Ascending aorta (tissue), 2 donors: ENCODE data around the gene ANKRD33B. TPM values are rescaled to one million over a fixed set of nuclear protein-coding genes. Genes with fewer than 3 reads are reported as not detected.

Experiments
- DNase-seq, 2 donors: peaks; one replicate each; pipeline ENCODE4 v3.0.0-alpha.2; 2019; ENCODE audit warnings: low spot score in 2 of 2
- H3K27ac ChIP-seq, 2 donors: fragments of 200-600 bp; sonication (generic); one replicate each; pipeline ENCODE4 v1.5.1; 2016 to 2017; ENCODE audit warnings: mild to moderate bottlenecking in 1 of 2
- H3K27me3 ChIP-seq: fragments of 200-600 bp; sonication (generic); one replicate; pipeline ENCODE4 v1.5.1; 2017
- H3K36me3 ChIP-seq, 2 donors: fragments of 200-600 bp; sonication (generic); one replicate each; pipeline ENCODE4 v1.5.1; 2016
- H3K4me1 ChIP-seq, 2 donors: fragments of 200-600 bp; sonication (generic); one replicate each; pipeline ENCODE4 v1.5.1; 2016 to 2017; ENCODE audit warnings: mild to moderate bottlenecking in 1 of 2
- H3K4me3 ChIP-seq, 2 donors: fragments of 200-600 bp; sonication (generic); one replicate each; pipeline ENCODE4 v1.5.1; 2016 to 2017; ENCODE audit warnings: mild to moderate bottlenecking in 1 of 2
- H3K9me3 ChIP-seq, 2 donors: fragments of 200-600 bp; sonication (generic); one replicate each; pipeline ENCODE4 v1.5.1; 2016
- intact Hi-C: fragments of 100-400 bp; cut with DNase I; formaldehyde crosslinking; loops from one replicate; pipeline ENCODE4 v1.15.1; 2023
- total RNA-seq: library from RNA; depleted of rRNA; stranded (reverse); fragments of >200 nt; gene quantifications from one replicate; pipeline ENCODE4 v1.1.0, GENCODE V29; 2016
- TF ChIP-seq, protein P1 (sequence below), 3 experiments: fragments of 200-600 bp in 2 of 3; fragments of 450-650 bp in 1 of 3; sonication (generic) in 2 of 3; IDR thresholded peaks; one replicate each; pipeline ENCODE4 v1.5.1; 2016 to 2019; ENCODE audit warnings: antibody characterized with exemption in 3 of 3, mild to moderate bottlenecking in 1 of 3, moderate library complexity in 1 of 3

The ANKRD33B gene
- total RNA-seq, 1 donor from 2014 or later = 7.2 TPM

DNA sequence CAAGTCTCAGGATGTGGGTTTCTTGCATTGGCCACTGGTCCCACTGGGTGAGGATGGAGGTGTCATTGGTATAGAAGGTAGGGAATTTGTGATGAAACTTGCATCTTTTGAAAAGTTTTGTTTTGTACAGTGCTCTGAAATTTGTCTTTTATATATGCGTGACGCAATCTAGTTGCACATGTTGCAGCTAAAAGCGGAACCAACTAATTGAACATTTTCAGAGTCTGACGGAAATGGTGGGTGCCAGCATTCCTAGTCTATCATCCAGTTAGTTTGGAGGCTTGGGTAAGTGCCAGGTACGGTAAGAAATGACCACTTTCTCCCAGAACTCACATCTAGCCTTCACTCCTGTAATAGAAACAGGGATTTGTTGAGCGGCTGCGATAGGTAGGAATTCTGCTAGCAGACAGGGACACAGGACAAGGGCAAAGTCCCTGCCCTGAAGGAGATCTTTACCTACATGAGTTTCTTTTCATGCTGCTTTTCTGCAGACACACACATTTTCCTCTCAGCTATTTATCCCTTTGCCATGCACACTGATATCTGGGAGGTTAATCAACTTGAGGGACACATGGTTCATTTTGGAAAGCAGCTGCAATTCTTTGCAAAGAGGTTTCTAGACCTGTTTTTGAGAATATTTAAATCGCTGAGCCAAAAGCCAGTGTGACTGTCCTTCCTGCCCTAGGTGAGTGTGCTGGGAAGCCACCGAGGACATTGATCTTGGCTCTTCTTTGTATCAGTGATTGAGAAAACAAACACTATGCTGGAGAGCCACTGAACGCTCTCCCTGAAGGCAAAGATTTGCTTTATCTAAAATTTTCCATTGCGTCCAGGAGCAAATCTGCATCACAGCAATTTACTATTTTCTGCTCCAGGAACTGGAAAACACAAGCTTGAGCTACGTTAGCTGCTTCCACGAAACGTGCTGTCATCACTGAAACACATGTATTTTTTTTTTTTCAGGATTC, 107.5 kb downstream of the ANKRD33B start:
- H3K36me3 ChIP-seq = no peaks in the 10 kb centered on the region
- H3K9me3 ChIP-seq = no peaks in the 10 kb centered on the region
- no peak overlapping the region for H3K4me3 ChIP-seq
- no peaks in the 10 kb centered on the region for H3K27me3 ChIP-seq
- TF ChIP-seq, protein P1, sequence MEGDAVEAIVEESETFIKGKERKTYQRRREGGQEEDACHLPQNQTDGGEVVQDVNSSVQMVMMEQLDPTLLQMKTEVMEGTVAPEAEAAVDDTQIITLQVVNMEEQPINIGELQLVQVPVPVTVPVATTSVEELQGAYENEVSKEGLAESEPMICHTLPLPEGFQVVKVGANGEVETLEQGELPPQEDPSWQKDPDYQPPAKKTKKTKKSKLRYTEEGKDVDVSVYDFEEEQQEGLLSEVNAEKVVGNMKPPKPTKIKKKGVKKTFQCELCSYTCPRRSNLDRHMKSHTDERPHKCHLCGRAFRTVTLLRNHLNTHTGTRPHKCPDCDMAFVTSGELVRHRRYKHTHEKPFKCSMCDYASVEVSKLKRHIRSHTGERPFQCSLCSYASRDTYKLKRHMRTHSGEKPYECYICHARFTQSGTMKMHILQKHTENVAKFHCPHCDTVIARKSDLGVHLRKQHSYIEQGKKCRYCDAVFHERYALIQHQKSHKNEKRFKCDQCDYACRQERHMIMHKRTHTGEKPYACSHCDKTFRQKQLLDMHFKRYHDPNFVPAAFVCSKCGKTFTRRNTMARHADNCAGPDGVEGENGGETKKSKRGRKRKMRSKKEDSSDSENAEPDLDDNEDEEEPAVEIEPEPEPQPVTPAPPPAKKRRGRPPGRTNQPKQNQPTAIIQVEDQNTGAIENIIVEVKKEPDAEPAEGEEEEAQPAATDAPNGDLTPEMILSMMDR (IDR thresholded peaks at IDR 0.05) = no peak
- no peak for DNase-seq
- H3K4me1 ChIP-seq = no peaks in the 10 kb centered on the region
- H3K27ac ChIP-seq = no peak overlapping the region
- intact Hi-C loops = no loop called here

DNA sequence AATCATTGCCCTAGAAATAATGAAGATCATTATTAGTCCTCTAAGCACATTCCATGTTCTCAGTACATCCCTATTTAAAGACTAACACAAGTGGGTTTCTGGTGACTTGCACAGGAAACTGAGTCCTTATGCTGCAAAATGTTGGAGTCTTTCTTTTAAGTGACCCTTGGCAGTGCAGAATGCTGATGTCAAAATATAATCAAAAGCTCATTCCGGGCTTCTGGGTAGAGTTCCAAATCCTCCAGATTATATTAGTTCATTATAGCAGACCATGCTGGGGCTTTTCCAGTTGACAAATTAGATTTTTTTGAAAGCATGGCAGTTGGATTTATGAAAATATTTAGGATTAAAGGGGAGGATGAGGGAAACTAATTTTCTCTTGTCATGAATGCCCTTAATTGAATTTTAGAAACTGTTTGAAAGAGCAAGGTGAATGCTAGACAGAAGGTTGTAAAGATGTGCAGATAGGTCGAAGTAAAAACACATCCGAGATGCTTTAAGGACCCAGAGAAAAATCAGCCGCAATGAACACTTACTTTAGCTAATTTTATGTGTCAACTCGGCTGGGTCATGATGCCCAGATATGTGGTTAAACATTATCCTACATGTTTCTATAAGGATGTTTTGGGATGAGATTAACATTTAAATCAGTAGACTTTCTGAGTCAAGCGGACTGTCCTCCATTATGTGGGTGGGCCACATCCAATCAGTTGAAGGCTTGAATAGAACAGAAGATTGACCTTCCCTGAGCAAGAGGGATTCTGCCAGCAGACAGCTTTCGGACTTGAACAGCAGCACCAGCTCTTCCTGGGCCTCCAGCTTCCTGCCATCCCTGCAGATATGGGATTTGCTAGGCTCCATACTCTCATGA, 108.5 kb downstream of the ANKRD33B start:
- intact Hi-C loops = no loop called here
- Histone ChIP-seq H3K27ac (no peak overlapping the region), H3K27me3 (no peaks in the 10 kb centered on the region)

DNA sequence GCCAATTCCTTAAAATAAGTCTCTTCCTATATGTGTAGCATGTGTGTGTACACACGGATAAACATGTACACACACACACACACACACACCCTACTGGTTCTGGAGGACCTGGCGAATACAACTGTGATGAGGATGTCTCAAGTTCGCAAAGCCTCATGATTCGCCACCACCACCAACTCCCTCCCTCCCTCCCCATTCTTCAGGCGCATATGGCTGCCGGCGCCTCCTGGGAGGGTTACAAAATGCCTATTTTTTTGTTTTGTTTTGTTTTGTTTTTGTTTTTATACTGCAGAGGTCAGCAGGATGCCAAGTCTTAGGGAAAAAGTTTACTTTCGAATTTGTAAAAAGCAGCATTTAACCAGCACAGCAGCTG, 109.1 kb downstream of the ANKRD33B start:
- Histone ChIP-seq H3K4me3 (no peak overlapping the region), H3K9me3 (no peaks in the 10 kb centered on the region), H3K4me1 (no peaks in the 10 kb centered on the region), H3K36me3 (peaks cover under 1 to 9% of the 10 kb centered on the region in 2 donors), H3K27ac (no peak overlapping the region), H3K27me3 (no peaks in the 10 kb centered on the region)
- intact Hi-C loops = no loop called here
- TF ChIP-seq, protein P1 (IDR thresholded peaks at IDR 0.05) = no peak
- no peak for DNase-seq

More for the DNA sequence above, 108.5 kb downstream of the ANKRD33B start:
- no peak overlapping the region for H3K4me3 ChIP-seq
- DNase-seq = no peak
- H3K36me3 ChIP-seq = peaks cover 0 to 2% of the 10 kb centered on the region in 2 donors
- no peaks in the 10 kb centered on the region for H3K4me1 ChIP-seq
- H3K9me3 ChIP-seq = no peaks in the 10 kb centered on the region
- TF ChIP-seq, protein P1 (IDR thresholded peaks at IDR 0.05) = no peak

DNA sequence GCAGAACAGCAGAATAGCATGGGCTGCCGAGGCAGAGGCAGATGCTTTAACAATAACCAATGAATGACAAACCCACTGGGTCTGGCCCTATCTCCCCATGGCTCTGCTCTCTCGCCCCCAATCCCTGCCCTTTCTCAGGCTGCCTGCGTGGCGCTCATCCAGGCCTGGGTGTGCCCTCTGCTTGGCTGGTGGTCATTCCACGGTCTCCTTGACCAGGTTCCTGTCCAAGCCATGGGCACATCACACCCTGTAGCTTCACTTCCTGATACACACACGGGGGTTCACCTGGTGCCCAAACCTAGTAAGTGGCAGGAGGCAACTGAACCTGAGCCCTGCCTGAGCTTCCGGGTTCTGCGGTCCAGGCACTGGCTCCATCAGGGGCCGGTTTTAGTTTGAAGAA, 109.5 kb downstream of the ANKRD33B start:
- Histone ChIP-seq H3K4me3 (no peak overlapping the region), H3K4me1 (no peaks in the 10 kb centered on the region), H3K9me3 (no peaks in the 10 kb centered on the region), H3K27me3 (no peaks in the 10 kb centered on the region), H3K27ac (no peak overlapping the region), H3K36me3 (peaks cover 5 to 13% of the 10 kb centered on the region in 2 donors)
- intact Hi-C loops = no loop called here
- no peak for DNase-seq
- TF ChIP-seq, protein P1 (IDR thresholded peaks at IDR 0.05) = no peak

DNA sequence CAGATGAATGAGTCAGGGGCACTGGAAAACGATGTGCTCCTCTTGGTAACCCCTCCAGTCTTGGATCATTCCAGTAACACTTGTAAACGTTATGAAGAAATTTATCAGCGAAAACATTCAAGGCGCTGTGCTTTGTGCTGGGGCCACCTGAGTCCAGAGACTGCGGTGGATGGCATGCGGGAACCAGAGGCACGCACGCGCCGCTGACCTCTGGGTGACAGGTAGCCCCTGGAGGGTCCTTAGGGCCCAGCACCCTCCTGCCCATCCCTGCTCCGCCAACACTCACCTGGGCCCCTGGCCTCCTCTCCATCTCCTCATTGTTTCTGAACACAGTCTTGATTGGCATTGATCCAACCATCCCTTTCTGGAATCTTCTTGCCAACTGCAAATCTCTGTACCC, 110.2 kb downstream of the ANKRD33B start:
- no peaks in the 10 kb centered on the region for H3K9me3 ChIP-seq
- peaks cover 11 to 20% of the 10 kb centered on the region in 2 donors for H3K36me3 ChIP-seq
- TF ChIP-seq, protein P1 (IDR thresholded peaks at IDR 0.05) = no peak
- H3K4me3 ChIP-seq = no peak overlapping the region
- H3K27ac ChIP-seq = no peak overlapping the region
- no peak for DNase-seq
- intact Hi-C loops = no loop called here
- H3K4me1 ChIP-seq = no peaks in the 10 kb centered on the region
- H3K27me3 ChIP-seq = no peaks in the 10 kb centered on the region
